T-helper 1 cell treated with Interleukin-12 subunit alpha and Interleukin-12 subunit beta and Interleukin-4 antibody, amounts not matched to agents 30 ng/mL and 1 ng/mL, for 36 hours (primary cell): ENCODE measurements around the gene ARHGAP9. TPM values are rescaled to one million over a fixed set of nuclear protein-coding genes. Genes with fewer than 3 reads are reported as not detected.
"Not testable (repeated sequence)": the region's sequence is repeated elsewhere in the genome, so short reads cannot be mapped to it uniquely, and the experiment has no call there.

Source experiments
- intact Hi-C: fragments of 100-400 bp; cut with micrococcal nuclease; formaldehyde crosslinking; loops from one replicate; pipeline ENCODE4 v1.15.1; 2024
- total RNA-seq: library from RNA; stranded (reverse); gene quantifications from 2 replicates; pipeline ENCODE4 v1.2.3, GENCODE V29; 2022

The ARHGAP9 gene
- total RNA-seq, 1 donor from 2014 or later = 190 TPM

DNA sequence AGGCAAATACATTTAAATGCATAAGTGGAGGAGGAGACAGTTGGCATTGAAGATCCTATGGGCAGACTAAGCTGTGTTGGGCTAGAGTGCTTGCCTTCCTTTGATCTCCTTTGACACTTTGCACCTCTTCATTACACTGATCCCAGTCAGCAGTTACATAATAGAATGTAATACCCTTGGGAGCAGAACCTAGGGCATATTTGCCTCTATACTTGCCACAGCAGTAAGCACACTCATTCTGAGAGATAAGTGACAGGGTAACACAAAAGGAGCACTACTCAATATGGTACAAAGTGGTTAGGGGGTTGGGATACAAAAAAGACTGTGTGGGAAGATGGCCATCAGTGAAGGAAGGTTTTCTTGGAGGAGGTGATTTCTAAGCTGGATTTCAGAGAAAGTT, 17.2 kb upstream of the ARHGAP9 start:
- intact Hi-C loops = no loop called here

DNA sequence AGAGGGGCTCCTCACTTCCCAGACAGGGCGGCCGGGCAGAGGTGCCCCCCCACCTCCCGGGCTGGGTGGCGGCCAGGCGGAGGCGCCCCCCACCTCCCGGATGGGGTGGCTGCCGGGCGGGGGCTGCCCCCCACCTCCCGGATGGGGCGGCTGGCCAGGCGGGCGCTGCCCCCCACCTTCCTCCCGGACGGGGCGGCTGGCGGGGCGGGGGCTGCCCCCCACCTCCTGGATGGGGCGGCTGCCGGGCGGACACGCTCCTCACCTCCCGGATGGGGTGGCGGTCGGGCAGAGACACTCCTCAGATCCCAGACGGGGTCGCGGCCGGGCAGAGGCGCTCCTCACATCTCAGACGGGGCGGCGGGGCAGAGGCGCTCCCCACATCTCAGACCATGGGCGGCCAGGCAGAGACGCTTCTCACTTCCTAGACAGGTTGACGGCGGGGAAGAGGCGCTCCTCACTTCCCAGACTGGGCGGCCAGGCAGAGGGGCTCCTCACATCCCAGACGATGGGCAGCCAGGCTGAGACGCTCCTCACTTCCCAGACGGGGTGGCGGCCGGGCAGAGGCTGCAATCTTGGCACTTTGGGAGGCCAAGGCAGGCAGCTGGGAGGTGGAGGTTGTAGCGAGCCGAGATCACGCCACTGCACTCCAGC, 15.5 kb upstream of the ARHGAP9 start:
- intact Hi-C loops = not testable (repeated sequence)

DNA sequence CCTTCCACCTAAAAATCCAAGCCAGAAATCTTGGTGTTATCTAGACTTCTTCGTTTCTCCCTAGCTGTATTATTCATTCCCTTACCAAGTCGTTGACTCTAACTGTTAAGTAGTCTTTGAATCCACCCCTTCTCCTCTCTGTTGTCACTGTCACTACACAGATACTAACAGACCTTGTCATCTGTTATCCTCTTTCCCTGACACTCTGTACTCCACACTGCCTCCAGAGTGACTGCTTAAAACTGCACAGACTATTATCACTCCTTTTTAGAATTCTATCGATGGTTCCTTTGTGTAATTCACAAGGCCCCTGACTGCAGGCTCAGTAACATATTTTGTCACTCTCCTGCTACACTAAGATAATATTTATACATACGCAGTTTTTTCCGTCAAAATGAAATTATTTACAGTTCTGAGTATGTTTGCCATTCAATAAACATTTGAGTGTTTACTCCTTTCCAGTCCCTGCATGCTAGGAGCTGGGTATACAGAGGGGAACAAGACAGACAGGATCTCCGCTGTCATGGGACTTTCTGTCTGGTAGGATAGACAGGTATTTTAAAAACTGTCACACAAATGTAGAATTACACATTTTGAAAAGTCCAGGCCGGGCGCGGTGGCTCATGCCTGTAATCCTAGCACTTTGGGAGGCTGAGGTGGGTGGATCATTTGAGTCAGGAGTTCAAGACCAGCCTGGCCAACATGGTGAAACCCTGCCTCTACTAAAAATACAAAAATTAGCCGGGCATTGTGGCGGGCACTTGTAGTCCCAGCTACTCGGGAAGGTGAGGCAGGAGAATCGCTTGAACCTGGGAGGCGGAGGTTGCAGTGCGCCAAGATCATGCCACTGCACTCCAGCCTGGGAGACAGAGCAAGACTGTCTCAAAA, 12.0 kb upstream of the ARHGAP9 start:
- intact Hi-C loops = no loop called here

DNA sequence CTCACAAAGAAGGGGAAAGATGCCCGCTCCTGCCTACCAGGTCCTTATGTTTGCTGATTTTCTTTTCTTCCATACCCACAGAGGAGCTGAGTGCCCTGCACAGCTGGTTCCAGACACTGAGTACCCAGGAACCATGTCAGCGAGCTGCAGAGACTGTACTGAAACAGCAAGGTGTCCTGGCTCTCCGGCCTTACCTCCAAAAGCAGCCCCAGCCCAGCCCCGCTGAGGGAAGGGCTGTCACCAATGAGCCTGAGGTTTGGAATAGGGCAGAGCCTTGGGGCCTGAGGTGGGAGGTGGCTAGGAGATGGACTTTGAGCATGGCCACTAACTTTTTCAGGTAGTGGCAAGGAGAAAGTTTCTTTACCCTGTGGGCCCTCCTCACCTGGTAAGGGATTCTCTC, 10.5 kb upstream of the ARHGAP9 start:
- intact Hi-C loops = no loop called here

DNA sequence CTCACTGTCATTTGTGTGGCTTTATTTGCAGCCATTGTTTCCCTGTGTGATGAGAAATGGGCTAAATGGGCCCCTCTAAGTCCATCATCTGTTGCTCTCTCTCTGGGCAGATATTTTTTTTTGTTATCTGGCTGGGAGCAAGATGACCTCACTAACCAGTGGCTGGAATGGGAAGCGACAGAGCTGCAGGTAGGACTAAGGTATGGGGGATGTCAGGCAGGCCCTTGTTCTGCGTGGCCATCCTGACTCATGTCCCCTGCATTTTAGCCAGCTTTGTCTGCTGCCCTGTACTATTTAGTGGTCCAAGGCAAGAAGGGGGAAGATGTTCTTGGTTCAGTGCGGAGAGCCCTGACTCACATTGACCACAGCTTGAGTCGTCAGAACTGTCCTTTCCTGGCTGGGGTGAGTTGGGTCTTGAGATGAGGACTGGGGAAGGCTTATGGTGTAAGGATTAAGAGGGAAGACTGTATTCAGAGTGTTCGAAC, 9.5 kb upstream of the ARHGAP9 start:
- intact Hi-C loops = no loop called here

DNA sequence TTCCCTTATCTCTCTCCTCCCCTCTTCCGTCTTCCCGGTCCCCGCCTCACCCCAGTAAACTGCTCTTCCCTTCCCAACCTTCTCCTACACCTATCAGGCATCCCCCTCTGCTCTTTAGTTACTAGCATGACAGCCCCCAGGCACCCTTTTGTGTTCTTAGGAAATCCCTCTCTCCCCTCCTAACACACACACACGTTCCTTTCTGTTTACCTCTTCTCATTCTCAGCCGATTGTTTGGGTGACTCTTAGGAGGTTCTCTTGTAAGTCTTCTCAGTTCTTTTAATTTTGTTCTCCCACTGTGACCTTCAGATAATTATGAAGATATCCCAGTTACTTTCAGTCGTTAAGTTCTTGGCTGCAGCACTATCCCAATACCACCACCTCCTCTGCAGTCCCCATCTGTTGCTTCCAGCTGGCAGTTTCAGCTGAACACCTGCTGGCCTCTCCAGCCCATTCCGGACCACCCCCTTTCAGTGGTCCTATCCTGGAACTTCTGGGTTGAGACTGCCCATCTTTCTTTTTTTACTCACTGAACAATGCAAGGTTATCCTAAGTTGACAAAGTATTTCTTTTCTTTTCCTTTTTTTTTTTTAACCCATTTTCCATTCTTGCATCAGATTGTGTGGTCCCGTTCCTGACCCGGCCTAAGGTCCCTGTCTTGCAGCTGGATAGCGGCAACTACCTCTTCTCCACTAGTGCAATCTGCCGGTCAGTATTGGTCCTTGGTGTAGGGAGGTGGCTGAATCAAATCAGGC, 8.9 kb upstream of the ARHGAP9 start:
- intact Hi-C loops = no loop called here

DNA sequence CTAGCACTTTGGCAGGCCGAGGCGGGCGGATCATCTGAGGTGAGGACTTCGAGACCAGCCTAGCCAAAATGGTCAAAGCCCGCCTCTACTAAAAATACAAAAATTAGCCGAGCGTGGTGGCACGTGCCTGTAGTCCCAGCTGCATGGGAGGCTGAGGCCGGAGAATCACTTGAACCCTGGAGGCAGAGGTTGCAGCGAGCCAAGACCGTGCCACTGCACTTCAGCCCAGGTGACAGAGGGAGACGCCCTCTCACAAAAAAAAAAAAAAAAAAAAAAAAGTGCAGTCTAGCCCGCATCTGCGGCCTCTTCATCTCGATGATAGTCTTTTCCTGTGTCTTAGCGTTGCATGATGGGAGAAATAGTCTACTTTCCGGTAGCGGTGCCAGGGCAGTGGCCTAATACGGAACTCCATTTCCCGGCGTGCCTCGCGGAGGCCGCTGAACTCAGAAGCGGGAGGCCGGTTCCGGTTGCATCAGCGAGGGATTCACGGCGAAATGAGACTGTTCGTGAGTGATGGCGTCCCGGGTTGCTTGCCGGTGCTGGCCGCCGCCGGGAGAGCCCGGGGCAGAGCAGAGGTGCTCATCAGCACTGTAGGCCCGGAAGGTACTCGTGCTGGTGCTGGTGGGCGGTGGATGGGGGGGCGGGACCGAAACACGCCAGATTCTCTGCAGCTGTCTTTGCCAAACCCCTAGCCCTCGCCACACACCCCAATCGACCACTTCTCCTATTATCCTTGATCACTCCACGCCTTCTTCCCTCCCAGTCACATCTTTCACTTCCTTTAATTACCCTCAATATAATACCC, 8.1 kb upstream of the ARHGAP9 start, which contains the start of gene MARS1:
TSS of gene MARS1 (plus strand) at position 472 of the 805 bp plus-strand sequence. CDS start at position 495, 23 bp downstream.
- intact Hi-C loops = loop anchor here (1.0 to 2.0 kb wide), 6 partner anchors 9 to 206 kb away; partner anchors contain the start of genes DCTN2, DDIT3, GLI1 and R3HDM2

DNA sequence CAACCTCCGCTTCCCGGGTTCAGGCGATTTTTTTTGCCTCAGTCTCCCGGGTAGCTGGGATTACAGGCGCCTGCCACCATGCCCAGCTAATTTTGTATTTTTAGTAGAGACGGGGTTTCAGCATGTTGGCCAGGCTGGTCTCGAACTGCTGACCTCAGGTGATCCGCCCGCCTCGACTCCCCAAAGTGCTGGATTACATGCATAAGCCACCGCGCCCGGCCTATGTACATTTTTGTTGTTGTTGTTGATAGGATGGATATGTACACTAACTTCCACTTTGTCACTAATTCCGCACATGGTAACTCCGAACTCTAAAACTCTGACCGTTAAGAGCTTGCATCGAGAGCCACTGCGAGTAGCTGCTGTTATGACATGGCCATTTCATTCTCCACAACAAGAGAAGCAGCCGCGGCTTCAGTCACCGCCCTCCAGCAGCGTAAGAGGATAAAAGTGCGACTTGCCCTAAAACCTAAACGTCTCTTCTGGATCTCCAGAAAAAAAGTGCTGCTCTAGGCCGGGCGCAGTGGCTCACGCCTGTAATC, 7.5 kb upstream of the ARHGAP9 start:
- intact Hi-C loops = loop anchor here (1.0 to 2.0 kb wide), 6 partner anchors 9 to 206 kb away; partner anchors contain the start of genes DCTN2, DDIT3, GLI1 and R3HDM2

DNA sequence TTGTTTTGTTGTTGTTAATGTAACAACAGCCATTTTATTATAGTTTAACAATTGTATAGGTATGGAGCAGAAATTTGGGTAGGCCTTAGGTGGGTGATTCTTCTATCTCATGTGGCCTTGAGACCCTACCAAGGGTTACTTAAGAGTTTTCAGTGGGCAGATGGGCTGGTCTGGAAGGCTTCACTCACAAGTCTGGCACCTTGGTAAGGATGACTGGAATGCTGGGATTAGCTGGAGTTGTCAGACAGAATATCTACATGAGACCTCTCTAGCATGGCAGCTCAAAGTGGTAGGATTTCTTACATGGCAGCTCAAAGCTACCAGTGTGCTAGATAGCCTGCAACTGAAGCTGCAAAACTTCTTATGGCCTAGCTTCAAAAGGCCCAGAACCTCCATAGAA, 6.0 kb upstream of the ARHGAP9 start:
- intact Hi-C loops = loop anchor here (2.0 kb wide), 1 partner anchor 55 kb away; the partner anchor contains the start of gene R3HDM2

DNA sequence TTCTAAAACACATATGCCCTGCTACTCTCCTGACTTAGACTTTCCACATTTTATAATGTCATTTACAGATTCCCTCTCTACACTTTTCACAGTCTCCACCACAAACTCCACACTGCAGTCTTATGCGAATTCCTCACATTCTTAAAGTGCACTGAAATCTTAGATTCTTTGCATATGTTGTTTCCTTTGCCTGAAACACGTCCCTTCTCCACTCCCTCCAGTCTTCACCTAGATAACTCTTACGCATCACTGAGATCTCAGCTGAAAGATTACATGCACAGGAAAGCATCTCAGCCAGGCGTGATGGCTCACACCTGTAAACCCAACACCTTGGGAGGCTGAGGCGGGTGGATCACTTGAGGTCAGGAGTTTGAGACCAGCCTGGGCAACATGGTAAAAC, 3.8 kb upstream of the ARHGAP9 start:
- intact Hi-C loops = no loop called here

DNA sequence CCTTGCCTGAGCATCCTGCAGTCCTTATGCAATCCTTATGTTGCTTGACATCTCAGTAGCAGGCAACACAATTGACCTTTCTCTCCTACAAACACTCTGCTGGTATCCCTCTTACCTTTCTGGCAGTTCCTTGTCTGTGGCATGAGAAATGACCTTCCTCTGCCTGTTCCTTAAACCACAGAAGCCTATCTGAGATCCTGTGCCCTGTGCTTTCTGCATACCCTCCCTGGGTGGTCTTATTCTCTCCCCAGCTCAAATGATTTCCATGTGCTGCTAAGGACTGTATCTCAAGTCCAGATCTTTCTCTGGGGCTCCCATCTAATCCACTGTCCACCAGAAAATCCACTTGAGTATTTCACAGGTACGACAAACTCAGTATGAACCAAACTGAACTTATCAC, 2.0 kb upstream of the ARHGAP9 start:
- intact Hi-C loops = no loop called here

DNA sequence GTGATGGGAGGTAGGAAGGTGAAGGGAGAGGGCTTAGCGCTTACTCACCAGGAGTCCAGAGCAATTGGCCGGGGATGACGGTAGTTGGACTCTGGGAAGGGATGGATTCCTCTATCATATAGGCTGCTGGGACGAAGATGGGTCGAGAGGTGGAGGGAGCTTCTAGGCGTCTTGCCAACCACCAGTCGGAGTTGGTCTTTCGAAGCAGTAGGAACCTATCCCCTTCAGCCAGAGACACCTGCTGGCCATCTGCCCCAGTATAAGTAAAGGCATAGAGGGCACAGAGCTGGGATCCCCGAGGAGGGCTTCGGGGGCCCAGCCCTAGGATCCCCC, 657 bp downstream of the ARHGAP9 start:
- intact Hi-C loops = loop anchor here (2.0 to 5.0 kb wide), 3 partner anchors 48 to 792 kb away; partner anchors contain the start of genes PTGES3 and R3HDM2

DNA sequence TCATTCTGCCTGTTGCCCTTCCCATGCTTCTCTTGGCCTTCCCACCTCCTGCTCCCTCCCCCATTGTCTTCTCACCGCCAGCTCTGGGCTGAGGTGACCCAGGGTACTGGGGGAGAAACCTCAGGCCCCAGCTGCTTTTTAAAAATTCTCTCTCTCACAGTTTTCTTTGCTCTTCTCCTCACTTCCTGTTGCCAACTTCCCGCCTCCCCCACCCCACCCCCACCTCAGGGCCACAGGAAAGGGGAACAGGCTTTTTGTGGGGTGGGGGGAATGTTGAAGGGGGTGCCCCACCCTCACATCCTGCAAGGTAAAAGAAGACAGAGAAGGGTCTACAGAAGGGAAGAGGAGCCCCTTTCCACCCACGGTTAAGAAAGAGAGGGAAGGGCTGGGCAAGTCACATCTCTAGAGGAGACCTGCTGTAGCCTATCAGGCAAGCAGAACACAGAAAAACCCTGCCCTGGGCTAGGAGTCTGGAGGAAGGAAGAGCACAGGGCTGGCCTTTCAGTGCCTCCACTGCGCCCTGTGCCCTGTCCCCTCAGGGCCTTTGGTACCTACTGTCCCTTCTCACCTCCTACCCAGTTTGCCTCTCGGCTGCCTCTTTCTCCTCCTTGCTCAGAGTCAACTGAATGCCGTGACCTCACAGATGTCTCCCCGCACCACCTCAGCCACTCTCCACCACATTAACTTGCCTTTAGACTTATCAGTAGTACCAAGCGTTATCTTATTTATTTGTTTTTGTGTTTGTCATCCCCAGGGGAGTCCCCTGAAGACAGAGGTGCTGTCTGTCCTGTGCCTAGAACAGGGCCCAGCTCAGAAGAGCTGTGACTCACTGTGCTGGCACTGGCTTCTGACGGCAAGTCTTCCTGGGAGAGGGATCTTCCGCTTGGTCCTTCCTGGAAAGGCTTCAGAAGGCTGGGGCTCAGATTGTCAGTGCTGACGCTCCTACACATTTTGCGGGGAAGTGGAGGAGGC, 1.7 kb downstream of the ARHGAP9 start:
- intact Hi-C loops = loop anchor here (1.0 to 5.0 kb wide), 7 partner anchors 9 to 791 kb away; partner anchors contain the start of genes NAB2, PTGES3 and R3HDM2

DNA sequence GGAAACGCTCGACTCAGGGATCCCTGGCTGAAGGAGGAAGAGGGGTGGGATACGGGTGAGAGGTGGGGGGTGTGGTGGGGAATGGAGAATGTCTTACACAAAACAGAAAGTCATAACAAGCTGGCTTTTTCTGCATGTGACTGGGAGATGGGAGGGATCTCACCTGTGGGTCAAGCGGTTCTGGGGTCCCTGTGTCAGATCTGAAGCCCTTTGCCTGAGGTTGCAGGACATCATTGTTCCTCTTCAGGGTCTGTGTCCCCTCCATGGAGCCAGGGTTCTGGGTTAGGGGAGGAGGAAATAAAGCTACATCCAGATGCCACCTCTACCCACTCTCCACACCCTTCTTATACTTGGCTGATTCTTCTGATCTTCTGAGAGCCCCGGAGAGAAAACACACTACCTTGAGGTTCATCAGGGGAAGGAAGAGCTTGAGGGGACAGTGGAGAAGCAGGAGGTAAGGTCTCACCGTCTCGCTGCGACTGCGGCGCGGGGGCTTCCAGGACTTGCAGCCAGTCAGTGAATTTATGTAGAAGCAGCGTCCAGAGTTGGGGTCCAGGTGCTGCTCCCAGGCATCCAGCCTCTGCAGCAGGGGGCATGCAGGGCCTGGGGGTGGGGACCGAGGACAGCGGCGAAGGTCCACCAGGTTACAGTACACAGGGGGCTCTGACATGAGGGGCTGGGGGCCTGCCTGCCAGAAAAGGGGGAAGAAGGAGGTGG, 2.5 kb downstream of the ARHGAP9 start:
- intact Hi-C loops = loop anchor here (1.0 to 5.0 kb wide), 7 partner anchors 18 to 790 kb away; partner anchors contain the start of genes DCTN2, GLI1, MBD6 and NAB2

DNA sequence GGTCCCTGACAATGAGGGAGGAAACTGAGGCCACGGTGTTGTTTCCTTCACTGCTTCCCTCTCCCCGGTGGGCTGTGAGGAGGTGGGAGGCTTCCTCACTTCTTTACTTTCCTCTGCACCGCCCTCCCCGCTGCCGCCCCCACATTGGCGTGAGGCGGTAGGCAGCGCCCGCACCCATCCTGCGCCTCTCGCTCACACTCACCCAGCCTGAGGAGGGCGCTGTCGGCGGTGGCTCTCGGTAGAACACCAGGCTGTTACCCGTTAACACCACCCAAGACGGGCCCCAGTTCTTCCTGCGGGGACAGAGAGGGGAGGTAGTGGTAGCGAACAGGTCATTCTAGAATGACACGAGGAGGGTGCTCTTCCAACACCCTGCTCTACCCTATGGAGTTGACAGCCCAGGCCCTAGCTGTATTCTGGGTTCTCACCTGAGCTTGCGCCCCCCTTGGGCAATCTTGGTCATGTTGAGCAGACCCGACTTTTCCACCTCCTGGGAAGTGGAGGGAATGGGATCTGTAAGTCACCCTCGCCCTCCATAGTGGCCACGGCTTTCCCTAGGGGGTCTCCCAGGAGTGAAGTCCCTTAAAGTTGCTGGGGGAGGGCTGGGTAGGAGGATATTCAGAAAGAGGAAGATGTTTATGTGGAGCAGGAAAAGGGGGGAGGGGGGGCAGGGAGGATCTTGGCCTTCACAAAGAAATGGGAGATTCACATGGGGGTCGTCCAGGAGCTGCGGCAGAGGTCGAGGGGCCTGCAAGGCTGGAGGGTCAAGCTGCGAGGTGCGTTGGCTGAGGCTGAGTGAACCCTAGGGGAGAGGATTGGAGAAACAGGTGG, 3.3 kb downstream of the ARHGAP9 start:
- intact Hi-C loops = loop anchor here (1.0 to 5.0 kb wide), 5 partner anchors 17 to 789 kb away; partner anchors contain the start of genes DCTN2, GLI1, MBD6 and PTGES3

DNA sequence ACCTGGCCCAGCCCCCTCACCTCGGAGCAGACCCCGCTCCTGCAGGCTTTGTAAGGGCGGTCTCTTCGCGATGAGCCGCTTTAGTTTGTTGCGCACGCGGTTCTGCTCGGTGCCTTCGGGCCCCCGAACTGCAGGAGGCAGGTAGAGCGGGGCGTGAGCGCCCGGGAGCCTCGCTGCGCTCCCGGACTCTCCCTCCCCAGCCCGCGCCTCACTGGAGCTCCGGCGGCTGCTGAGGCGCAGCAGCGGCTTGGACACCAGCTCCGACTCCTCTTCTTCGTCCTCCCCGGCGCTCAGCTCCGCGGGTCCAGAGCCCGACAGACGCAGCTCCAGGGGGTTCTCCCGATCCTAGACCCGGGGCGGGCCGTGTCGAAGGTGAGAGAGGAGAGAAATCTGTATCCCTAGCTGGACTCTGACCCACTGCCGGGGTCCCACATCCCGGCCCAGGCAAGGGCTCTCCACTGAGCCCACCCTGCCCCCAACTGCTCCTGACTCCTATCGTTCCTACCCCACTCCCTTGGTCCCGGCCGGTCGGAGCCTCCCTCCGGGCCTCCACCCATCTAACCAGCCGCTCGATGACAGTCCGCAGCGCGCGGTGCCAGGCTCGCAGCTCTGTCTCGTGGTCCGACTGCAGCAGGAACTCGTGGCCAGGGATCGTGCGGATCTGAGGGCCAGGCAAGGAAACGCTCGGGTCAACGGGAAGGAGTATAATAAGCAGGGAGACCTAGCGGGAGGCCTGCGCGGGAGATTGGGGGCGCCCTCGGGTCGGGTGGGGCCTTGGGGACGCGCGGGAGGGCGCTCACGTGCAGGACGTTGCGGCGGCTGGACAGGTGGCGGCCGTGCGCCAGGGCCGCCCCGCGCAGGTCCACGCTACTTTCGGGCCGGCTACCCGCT, 4.2 kb downstream of the ARHGAP9 start:
- intact Hi-C loops = loop anchor here (1.0 to 5.0 kb wide), 5 partner anchors 16 to 788 kb away; partner anchors contain the start of genes DCTN2, GLI1, MBD6 and PTGES3
